ENCODE results near the gene ARVCF.

The ARVCF gene

GRCh38 chr22:19943082-19944026, 73.3 kb downstream of the ARVCF start:
- H3K4me3 ChIP-seq (replicated peaks in 1 of 2; ENCODE audit: low read depth in 2 of 2, low read length in 2 of 2), result peak overlapping the region; percentile 78 to 80
- DNase-seq (ENCODE audit: low read depth in 2 of 2), result peak; percentile 87 to 95
- TF ChIP-seq CTCF (IDR thresholded peaks at IDR 0.05; ENCODE audit: low read depth, low read length), result no peak

- no peak for TF ChIP-seq CTCF (IDR thresholded peaks at IDR 0.05; ENCODE audit: low read depth, low read length)
- DNase-seq (ENCODE audit: low read depth in 2 of 2), result peak; percentile 76 to 84
- H3K4me3 ChIP-seq (replicated peaks in 1 of 2; ENCODE audit: low read depth in 2 of 2, low read length in 2 of 2), result peak overlapping the region; percentile 78 to 80
These were observed 74.2 kb downstream of the ARVCF start for GRCh38 chr22:19942157-19943081.

GRCh38 chr22:19941365-19942082, 75.1 kb downstream of the ARVCF start, which contains the start of the genes COMT and TXNRD2:
Gene COMT (plus strand): TSS chr22:19941772. CDS start chr22:19962527, 20,755 bp downstream.
Gene TXNRD2 (minus strand): TSS chr22:19941818. CDS start chr22:19941803, 15 bp downstream.
- H3K4me3 ChIP-seq (replicated peaks in 1 of 2; ENCODE audit: low read depth in 2 of 2, low read length in 2 of 2), result peak within 1 kb of the TSS; percentile 78 to 80
- peak; percentile 55 to 72 for DNase-seq (ENCODE audit: low read depth in 2 of 2)
- no peak for TF ChIP-seq CTCF (IDR thresholded peaks at IDR 0.05; ENCODE audit: low read depth, low read length)

DNA sequence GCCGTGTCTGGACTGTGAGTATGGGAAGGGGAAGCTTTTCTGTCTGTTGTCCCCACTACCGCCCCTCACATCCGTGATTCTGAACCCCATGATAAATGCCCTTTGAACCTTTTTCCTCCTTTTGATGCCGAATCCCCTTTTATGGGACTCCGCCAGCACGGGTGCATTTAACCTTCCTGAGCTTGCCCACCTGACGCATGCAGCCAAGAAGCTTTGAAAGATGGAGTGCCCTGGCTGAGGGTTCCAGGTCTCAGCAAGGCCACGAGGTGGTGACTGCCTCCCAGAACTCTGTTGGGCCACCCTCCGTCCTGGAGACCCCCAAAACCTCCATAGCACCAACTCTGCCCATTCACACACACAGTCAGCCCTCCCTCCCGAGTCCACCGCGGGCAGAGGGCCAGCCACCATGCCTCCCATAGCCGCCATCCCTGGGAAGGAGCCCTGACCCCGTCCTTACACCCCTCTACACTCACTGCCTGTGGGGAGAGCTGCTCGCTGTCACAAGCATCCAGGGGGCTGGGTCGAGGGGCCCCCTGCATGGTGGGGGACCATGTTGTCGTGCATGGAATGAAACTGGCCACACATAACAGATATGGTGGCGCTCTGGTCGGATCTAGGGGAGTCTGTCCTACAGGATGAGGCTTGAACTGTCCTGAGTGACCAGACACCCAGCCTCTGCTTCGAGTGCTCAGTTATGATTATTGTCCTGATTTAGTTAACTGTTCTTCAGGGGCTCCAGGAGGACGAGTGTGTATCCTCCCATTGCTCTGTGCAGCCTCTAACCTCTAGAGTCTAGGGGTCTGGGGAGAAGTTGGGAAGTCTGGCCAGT, 75.9 kb downstream of the ARVCF start:
- peak overlapping the region; percentile 78 to 80 for H3K4me3 ChIP-seq (replicated peaks in 1 of 2; ENCODE audit: low read depth in 2 of 2, low read length in 2 of 2)
- TF ChIP-seq CTCF (IDR thresholded peaks at IDR 0.05; ENCODE audit: low read depth, low read length), result no peak
- peak in 1 of 2 donors; percentile 9 for DNase-seq (ENCODE audit: low read depth in 2 of 2)

GRCh38 chr22:19937616-19938473, 78.8 kb downstream of the ARVCF start:
- no peak overlapping the region for H3K4me3 ChIP-seq (replicated peaks in 1 of 2; ENCODE audit: low read depth in 2 of 2, low read length in 2 of 2)
- no peak for TF ChIP-seq CTCF (IDR thresholded peaks at IDR 0.05; ENCODE audit: low read depth, low read length)
- DNase-seq (ENCODE audit: low read depth in 2 of 2), result no peak

All from cardiac fibroblast (primary cell).